DOHH2 (cell line): Measurements from ENCODE around the gene GNPTAB.

Experiments used
- EZH2phosphoT487 ChIP-seq: fragments of 200-600 bp; sonication (generic); IDR thresholded peaks from 2 replicates; pipeline ENCODE4 v1.6.1; 2017; ENCODE audit warnings: borderline replicate concordance, mild to moderate bottlenecking, antibody characterized with exemption, low read length, moderate library complexity, mixed read lengths
- TF ChIP-seq, protein P1 (sequence below): fragments of 200-600 bp; sonication (generic); IDR thresholded peaks from one replicate; pipeline ENCODE4 v1.5.1; 2014; ENCODE audit warnings: antibody characterized with exemption, mild to moderate bottlenecking, low read depth, low read length; ENCODE audit not compliant: poor library complexity, severe bottlenecking

- TF ChIP-seq EZH2phosphoT487 = no peak
- TF ChIP-seq, protein P1, sequence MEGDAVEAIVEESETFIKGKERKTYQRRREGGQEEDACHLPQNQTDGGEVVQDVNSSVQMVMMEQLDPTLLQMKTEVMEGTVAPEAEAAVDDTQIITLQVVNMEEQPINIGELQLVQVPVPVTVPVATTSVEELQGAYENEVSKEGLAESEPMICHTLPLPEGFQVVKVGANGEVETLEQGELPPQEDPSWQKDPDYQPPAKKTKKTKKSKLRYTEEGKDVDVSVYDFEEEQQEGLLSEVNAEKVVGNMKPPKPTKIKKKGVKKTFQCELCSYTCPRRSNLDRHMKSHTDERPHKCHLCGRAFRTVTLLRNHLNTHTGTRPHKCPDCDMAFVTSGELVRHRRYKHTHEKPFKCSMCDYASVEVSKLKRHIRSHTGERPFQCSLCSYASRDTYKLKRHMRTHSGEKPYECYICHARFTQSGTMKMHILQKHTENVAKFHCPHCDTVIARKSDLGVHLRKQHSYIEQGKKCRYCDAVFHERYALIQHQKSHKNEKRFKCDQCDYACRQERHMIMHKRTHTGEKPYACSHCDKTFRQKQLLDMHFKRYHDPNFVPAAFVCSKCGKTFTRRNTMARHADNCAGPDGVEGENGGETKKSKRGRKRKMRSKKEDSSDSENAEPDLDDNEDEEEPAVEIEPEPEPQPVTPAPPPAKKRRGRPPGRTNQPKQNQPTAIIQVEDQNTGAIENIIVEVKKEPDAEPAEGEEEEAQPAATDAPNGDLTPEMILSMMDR = no peak
These were observed 45.1 kb downstream of the GNPTAB start for GRCh38 chr12:101785671-101786070.
